ENCODE measurements around the gene GPR141.

The GPR141 gene

GRCh38 chr7:37683246-37684120 lies at the start of gene GPR141:
TSS of gene GPR141 (plus strand) at chr7:37683766. CDS start at chr7:37740394, 56,628 bp downstream.
- DNase-seq (ENCODE audit: low spot score) = no peak

GRCh38 chr7:37635346-37635745 lies 48.2 kb upstream of the GPR141 start:
- DNase-seq (ENCODE audit: low spot score) = no peak

- no peak for DNase-seq (ENCODE audit: low spot score)
Observed at GRCh38 chr7:37642028-37642540, 41.5 kb upstream of the GPR141 start.

GRCh38 chr7:37643876-37644275 lies 39.7 kb upstream of the GPR141 start:
- DNase-seq (ENCODE audit: low spot score) = no peak

- no peak for DNase-seq (ENCODE audit: low spot score)
Observed at GRCh38 chr7:37645282-37646050, 38.1 kb upstream of the GPR141 start.

- DNase-seq (ENCODE audit: low spot score) = no peak
Observed at GRCh38 chr7:37656913-37657530, 26.5 kb upstream of the GPR141 start.

GRCh38 chr7:37657816-37658215 lies 25.8 kb upstream of the GPR141 start:
- DNase-seq (ENCODE audit: low spot score) = no peak

GRCh38 chr7:37659971-37660565 lies 23.5 kb upstream of the GPR141 start:
- no peak for DNase-seq (ENCODE audit: low spot score)

- no peak for DNase-seq (ENCODE audit: low spot score)
Observed at GRCh38 chr7:37660614-37661013, 23.0 kb upstream of the GPR141 start.

- DNase-seq (ENCODE audit: low spot score) = no peak
Observed at GRCh38 chr7:37663693-37664092, 19.9 kb upstream of the GPR141 start.

- DNase-seq (ENCODE audit: low spot score) = no peak
Observed at GRCh38 chr7:37665352-37666022, 18.1 kb upstream of the GPR141 start.

GRCh38 chr7:37666026-37666799 lies 17.4 kb upstream of the GPR141 start:
- DNase-seq (ENCODE audit: low spot score) = no peak

GRCh38 chr7:37669818-37670217 lies 13.7 kb upstream of the GPR141 start:
- no peak for DNase-seq (ENCODE audit: low spot score)

GRCh38 chr7:37670436-37670835 lies 13.1 kb upstream of the GPR141 start:
- DNase-seq (ENCODE audit: low spot score) = no peak

- no peak for DNase-seq (ENCODE audit: low spot score)
Observed at GRCh38 chr7:37671876-37672275, 11.7 kb upstream of the GPR141 start.

- no peak for DNase-seq (ENCODE audit: low spot score)
Observed at GRCh38 chr7:37672926-37673325, 10.6 kb upstream of the GPR141 start.

GRCh38 chr7:37673523-37673922 lies 10.0 kb upstream of the GPR141 start:
- no peak for DNase-seq (ENCODE audit: low spot score)

- DNase-seq (ENCODE audit: low spot score) = no peak
Observed at GRCh38 chr7:37674531-37674930, 9.0 kb upstream of the GPR141 start.

GRCh38 chr7:37675749-37676148 lies 7.8 kb upstream of the GPR141 start:
- no peak for DNase-seq (ENCODE audit: low spot score)

GRCh38 chr7:37684927-37685326 lies 1.4 kb downstream of the GPR141 start:
- no peak for DNase-seq (ENCODE audit: low spot score)
